CD4-positive, alpha-beta memory T cell (primary cell): Measurements from ENCODE around the gene EFHB. TPM values are rescaled to one million over a fixed set of nuclear protein-coding genes. Genes with fewer than 3 reads are reported as not detected.
"Not testable (repeated sequence)": the region's sequence is repeated elsewhere in the genome, so short reads cannot be mapped to it uniquely, and the experiment has no call there.

Source experiments
- CTCF ChIA-PET: fragments of 350-600 bp; sonication (Branson Sonifier 250); formaldehyde crosslinking; loops from one replicate; lab custom pipeline; 2021; ENCODE audit warnings: inconsistent platforms; ENCODE audit not compliant: partially characterized antibody; lab: Charles Lee
- POLR2A ChIA-PET: fragments of 350-600 bp; sonication (Branson Sonifier 250); formaldehyde crosslinking; loops from one replicate; lab custom pipeline; 2021; ENCODE audit not compliant: partially characterized antibody; lab: Charles Lee
- DNase-seq, 5 donors: peaks; one replicate each; pipeline versions ENCODE4 v3.0.0 to v3.0.0-alpha.2; 2020 to 2022; ENCODE audit warnings: mixed read lengths in 1 of 5
- H3K27ac ChIP-seq: one replicate; pipeline ENCODE4 v1.7.0; 2013; ENCODE audit warnings: low read depth, low read length
- H3K27me3 ChIP-seq: 2 replicates; pipeline ENCODE4 v1.7.0; 2013; ENCODE audit warnings: mild to moderate bottlenecking, low read length, moderate library complexity; ENCODE audit not compliant: insufficient read depth
- H3K36me3 ChIP-seq: 2 replicates; pipeline ENCODE4 v1.7.0; 2013; ENCODE audit warnings: mild to moderate bottlenecking, low read length, moderate library complexity; ENCODE audit not compliant: insufficient read depth
- H3K4me1 ChIP-seq: 2 replicates; pipeline ENCODE4 v1.7.0; 2013; ENCODE audit warnings: mild to moderate bottlenecking, low read length, moderate library complexity; ENCODE audit not compliant: insufficient read depth
- H3K4me3 ChIP-seq, 2 donors: one replicate each; pipeline ENCODE4 v1.7.0; 2013; ENCODE audit warnings: low read length in 2 of 2, mild to moderate bottlenecking in 1 of 2
- H3K9me3 ChIP-seq, 2 donors: one replicate each; pipeline ENCODE4 v1.7.0; 2013; ENCODE audit warnings: low read length in 2 of 2, control low read depth in 1 of 2; ENCODE audit not compliant: control insufficient read depth in 1 of 2
- H3K27ac Mint-ChIP-seq, 7 donors: one replicate each; pipeline ENCODE4 v1.8.0; 2020 to 2021; ENCODE audit warnings: mixed read lengths in 7 of 7, mild to moderate bottlenecking in 6 of 7, inconsistent platforms in 3 of 7, moderate library complexity in 3 of 7
- H3K27me3 Mint-ChIP-seq, 2 donors: one replicate each; pipeline ENCODE4 v1.8.0; 2020 to 2021; ENCODE audit warnings: mixed read lengths in 2 of 2
- H3K36me3 Mint-ChIP-seq, 2 donors: one replicate each; pipeline ENCODE4 v1.8.0; 2020 to 2021; ENCODE audit warnings: mixed read lengths in 2 of 2, inconsistent platforms in 1 of 2, mild to moderate bottlenecking in 1 of 2
- H3K4me1 Mint-ChIP-seq, 4 donors: one replicate each; pipeline ENCODE4 v1.8.0; 2020 to 2021; ENCODE audit warnings: mixed read lengths in 4 of 4, mild to moderate bottlenecking in 1 of 4
- H3K4me3 Mint-ChIP-seq, 8 donors: one replicate each; pipeline ENCODE4 v1.8.0; 2020 to 2021; ENCODE audit warnings: mixed read lengths in 8 of 8, mild to moderate bottlenecking in 7 of 8, moderate library complexity in 6 of 8, inconsistent platforms in 3 of 8
- H3K9me3 Mint-ChIP-seq, 8 donors: one replicate each; pipeline ENCODE4 v1.8.0; 2020 to 2021; ENCODE audit warnings: mixed read lengths in 8 of 8, mild to moderate bottlenecking in 5 of 8, inconsistent platforms in 3 of 8, moderate library complexity in 1 of 8
- intact Hi-C: fragments of 100-400 bp; cut with micrococcal nuclease; formaldehyde crosslinking; loops from one replicate; pipeline ENCODE4 v1.15.1; 2023
- polyA plus RNA-seq, 2 donors: library from polyadenylated mRNA; unstranded; fragments of 300-500 nt; fragmentation: Illumina TruSeq; gene quantifications; one replicate each; pipeline ENCODE4 v1.2.3, GENCODE V29; 2021
- total RNA-seq, 2 experiments: library from RNA; stranded (reverse); gene quantifications; one replicate each; pipeline ENCODE4 v1.2.3, GENCODE V29; 2021

Gene EFHB
- total and polyA plus RNA-seq, 4 experiments from 2014 or later: 1.5 TPM; not detected in 3

- Histone ChIP-seq H3K4me3 (no peak overlapping the region), H3K36me3 (no peaks in the 10 kb centered on the region), H3K27me3 (no peaks in the 10 kb centered on the region), H3K4me1 (no peaks in the 10 kb centered on the region), H3K9me3 (no peaks in the 10 kb centered on the region), H3K27ac (no peak overlapping the region)
- Mint-ChIP-seq H3K4me3 (no peak overlapping the region), H3K36me3 (no peaks in the 10 kb centered on the region), H3K27ac (no peak overlapping the region), H3K9me3 (no peaks in the 10 kb centered on the region), H3K4me1 (peaks cover 0 to 4% (median 3%) of the 10 kb centered on the region in 4 donors), H3K27me3 (peaks cover 0 to 10% of the 10 kb centered on the region in 2 donors)
- intact Hi-C loops: loop anchor here (1.0 to 5.0 kb wide), 2 partner anchors 520 to 821 kb away; no protein-coding TSS in a partner anchor
- peak in 4 of 5 donors; percentile 25 to 43 (median 30) for DNase-seq
- ChIA-PET POLR2A (no interaction called here), CTCF (interaction anchor here (0.6 to 3.3 kb wide), 12 partner anchors 10 to 1973 kb away, joined by 3 to 17 read pairs (median 4); no protein-coding TSS in a partner anchor)
These were observed 67.2 kb downstream of the EFHB start for GRCh38 chr3:19866751-19867347.

GRCh38 chr3:19855318-19855717 lies 78.7 kb downstream of the EFHB start:
- H3K36me3 ChIP-seq, H3K4me1 ChIP-seq, DNase-seq, H3K9me3 ChIP-seq, CTCF ChIA-PET, POLR2A ChIA-PET, intact Hi-C loops, H3K4me3 ChIP-seq, H3K27ac ChIP-seq, H3K4me1 Mint-ChIP-seq, H3K27me3 Mint-ChIP-seq, H3K27me3 ChIP-seq, H3K36me3 Mint-ChIP-seq, H3K4me3 Mint-ChIP-seq, H3K27ac Mint-ChIP-seq: not testable (repeated sequence)
- H3K9me3 Mint-ChIP-seq: peaks cover 0 to 31% (median 15%) of the 10 kb centered on the region in 8 donors

GRCh38 chr3:19846609-19847008 lies 87.4 kb downstream of the EFHB start:
- H3K36me3 Mint-ChIP-seq: not testable (repeated sequence)
- H3K9me3 Mint-ChIP-seq: peaks cover 4 to 53% (median 25%) of the 10 kb centered on the region in 8 donors
- peaks cover 11% of the 10 kb centered on the region in 2 donors for H3K27me3 Mint-ChIP-seq

More at GRCh38 chr3:19846609-19847008, 87.4 kb downstream of the EFHB start:
- H3K27ac Mint-ChIP-seq, H3K27me3 ChIP-seq, POLR2A ChIA-PET, H3K4me1 ChIP-seq, intact Hi-C loops, H3K4me3 ChIP-seq, H3K27ac ChIP-seq, CTCF ChIA-PET, H3K4me1 Mint-ChIP-seq, H3K4me3 Mint-ChIP-seq, H3K36me3 ChIP-seq, DNase-seq, H3K9me3 ChIP-seq: not testable (repeated sequence)

Other genes starting within 250 kb of the EFHB start
- 10 to 100 TPM; 57.0 to 57.1 TPM for gene RAB5A, start 12.9 kb upstream of the EFHB start, total RNA-seq
- gene RAB5A, start 12.9 kb upstream of the EFHB start, polyA plus RNA-seq: 10 to 100 TPM; 44.3 to 49.7 TPM
- not detected for gene PP2D1, start 78.0 kb upstream of the EFHB start, total RNA-seq
- gene PP2D1, start 78.0 kb upstream of the EFHB start, polyA plus RNA-seq: under 1 TPM; 0.40 to 0.46 TPM
- gene KAT2B, start 106.2 kb upstream of the EFHB start, total RNA-seq: 10 to 100 TPM; 81.3 to 85.9 TPM
- gene KAT2B, start 106.2 kb upstream of the EFHB start, polyA plus RNA-seq: 10 to 100 TPM in 1 of 2 donors, 1 to 10 TPM in 1; 4.3 to 11.5 TPM